ENCODE results near the gene LUC7L3.

LUC7L3 gene

DNA sequence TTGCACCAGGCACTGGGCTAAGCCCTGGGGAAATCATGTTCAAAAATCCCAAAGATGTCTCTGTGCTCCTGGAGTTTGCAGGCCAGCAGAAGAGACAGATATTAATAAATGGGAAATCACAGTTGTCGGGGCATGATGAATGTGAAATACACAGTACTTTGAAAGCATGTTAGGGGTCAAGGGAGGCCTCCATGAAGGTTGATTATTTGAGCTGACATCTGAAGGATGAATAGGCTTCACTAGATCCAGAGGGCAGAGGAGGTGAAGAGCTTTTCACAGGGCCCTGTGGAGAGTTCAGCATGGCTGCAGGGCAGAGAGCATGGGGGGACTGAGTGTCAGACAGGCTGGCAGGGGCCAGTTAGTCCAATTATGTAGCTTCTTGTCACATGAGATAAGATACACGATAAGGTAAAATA is 45.3 kb downstream of the LUC7L3 start:
- TF ChIP-seq, protein P1, sequence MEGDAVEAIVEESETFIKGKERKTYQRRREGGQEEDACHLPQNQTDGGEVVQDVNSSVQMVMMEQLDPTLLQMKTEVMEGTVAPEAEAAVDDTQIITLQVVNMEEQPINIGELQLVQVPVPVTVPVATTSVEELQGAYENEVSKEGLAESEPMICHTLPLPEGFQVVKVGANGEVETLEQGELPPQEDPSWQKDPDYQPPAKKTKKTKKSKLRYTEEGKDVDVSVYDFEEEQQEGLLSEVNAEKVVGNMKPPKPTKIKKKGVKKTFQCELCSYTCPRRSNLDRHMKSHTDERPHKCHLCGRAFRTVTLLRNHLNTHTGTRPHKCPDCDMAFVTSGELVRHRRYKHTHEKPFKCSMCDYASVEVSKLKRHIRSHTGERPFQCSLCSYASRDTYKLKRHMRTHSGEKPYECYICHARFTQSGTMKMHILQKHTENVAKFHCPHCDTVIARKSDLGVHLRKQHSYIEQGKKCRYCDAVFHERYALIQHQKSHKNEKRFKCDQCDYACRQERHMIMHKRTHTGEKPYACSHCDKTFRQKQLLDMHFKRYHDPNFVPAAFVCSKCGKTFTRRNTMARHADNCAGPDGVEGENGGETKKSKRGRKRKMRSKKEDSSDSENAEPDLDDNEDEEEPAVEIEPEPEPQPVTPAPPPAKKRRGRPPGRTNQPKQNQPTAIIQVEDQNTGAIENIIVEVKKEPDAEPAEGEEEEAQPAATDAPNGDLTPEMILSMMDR (IDR thresholded peaks at IDR 0.05; ENCODE audit: control extremely low read depth, extremely low read depth, low read depth, missing control alignments): no peak
- CTCF ChIA-PET: interaction anchor here (1.0 to 8.0 kb wide), 4 partner anchors 12 to 87 kb away, joined by 3 to 85 read pairs (median 6); no protein-coding TSS in a partner anchor
- POLR2A ChIA-PET: no interaction called here
- DNase-seq (ENCODE audit: extremely low spot score): no peak

DNA sequence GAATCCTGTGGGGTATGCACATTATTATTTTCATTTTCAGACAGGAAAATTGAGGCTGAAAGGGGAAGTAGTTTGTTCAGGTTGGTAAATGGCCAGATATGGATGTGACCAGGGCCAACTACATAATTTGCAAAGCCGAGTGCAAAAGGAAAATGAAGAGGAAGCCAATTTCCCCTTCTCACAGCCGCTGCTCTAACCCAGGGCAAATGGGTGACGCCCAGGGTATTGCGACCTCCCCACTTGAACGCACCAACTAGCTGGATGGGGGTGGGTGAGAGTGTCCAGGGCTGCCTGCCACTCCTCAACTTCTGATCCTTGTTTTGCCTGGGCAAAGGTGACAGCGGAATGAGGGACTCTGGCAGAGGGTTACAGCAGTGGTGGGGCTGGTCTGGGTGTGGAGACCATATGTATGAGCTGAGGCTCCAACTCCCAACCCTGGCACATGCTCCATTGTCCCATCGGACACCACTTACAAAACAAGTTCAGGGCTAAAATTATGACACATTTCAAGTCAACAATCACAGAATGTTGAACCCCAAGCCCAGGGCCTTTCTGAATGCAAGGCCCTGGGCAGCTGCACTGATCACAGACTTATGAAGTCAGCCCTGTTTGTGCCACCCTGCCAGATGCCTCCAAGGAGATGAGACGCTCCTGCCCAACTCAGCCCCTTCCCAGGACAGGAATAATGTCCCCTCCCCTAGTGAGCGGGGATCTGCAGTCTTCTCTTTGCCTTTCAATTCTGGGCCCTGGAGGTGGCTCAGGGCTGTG is 46.2 kb downstream of the LUC7L3 start:
- ChIA-PET CTCF (interaction anchor here (1.0 to 8.0 kb wide), 5 partner anchors 12 to 86 kb away, joined by 3 to 85 read pairs (median 4); no protein-coding TSS in a partner anchor), POLR2A (no interaction called here)
- DNase-seq (ENCODE audit: extremely low spot score): peak; percentile 49
- TF ChIP-seq, protein P1 (IDR thresholded peaks at IDR 0.05; ENCODE audit: control extremely low read depth, extremely low read depth, low read depth, missing control alignments): no peak

DNA sequence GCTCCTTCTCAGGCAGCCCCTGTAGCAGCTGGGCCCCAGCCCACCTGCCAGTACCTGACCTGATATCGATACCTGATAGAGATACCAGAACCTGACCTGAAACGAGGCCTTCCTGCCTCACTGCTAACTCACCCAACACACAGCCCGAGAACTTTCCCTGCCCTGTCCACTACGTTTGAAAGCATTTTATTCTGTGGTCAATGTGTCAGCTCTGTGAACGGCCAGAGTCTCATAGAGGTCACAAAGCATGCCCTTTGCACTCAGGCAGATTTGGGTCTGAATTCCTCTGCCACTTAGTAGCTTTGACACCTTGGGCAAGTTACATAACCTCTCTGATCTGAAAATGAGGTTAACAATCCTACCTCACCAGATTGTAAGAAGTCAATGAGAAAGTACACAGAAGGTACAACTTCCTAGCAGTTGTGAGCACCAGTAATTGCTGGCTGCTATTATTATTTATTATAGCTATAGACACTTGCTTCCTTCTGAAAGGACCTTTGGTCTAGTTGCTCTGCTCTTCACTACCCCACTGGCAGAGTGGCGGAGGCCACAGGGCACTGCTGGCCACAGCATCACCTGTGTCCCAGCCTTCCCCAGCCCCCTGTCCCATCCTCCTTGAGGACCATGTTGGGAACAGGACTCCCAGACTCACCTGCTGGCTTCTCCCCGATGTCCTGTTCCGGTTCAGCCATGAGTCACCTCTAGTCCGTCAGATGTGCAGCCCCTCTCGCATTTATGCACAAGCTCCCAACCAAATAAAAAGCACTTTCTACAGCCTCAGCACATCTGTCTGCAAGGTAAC is 47.0 kb downstream of the LUC7L3 start:
- ChIA-PET POLR2A (no interaction called here), CTCF (interaction anchor here (1.2 to 8.0 kb wide), 6 partner anchors 9 to 86 kb away, joined by 3 to 85 read pairs (median 4); no protein-coding TSS in a partner anchor)
- TF ChIP-seq, protein P1 (IDR thresholded peaks at IDR 0.05; ENCODE audit: control extremely low read depth, extremely low read depth, low read depth, missing control alignments): no peak
- DNase-seq (ENCODE audit: extremely low spot score): no peak

DNA sequence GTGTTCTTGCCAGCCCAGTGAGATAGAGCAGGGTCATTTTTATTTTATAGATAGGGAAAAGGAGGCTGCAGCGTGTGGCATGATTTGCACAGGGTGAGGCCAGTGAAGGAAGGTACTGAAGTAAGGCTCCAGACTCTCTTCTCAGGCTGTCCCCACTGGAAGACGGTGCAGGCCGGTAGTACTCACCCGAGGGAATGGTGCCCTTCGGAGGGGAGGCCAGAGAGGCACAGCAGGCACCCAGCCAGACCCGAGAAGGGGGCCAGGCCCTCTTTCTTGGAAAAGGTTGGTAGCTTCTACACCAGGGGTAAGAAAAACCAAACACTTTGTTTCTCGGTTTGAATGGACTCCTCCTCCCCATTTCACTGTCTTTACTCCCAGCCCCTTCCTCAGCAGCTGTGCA is 47.6 kb downstream of the LUC7L3 start:
- CTCF ChIA-PET: interaction anchor here (1.2 to 8.0 kb wide), 5 partner anchors 9 to 85 kb away, joined by 3 to 85 read pairs (median 4); no protein-coding TSS in a partner anchor
- POLR2A ChIA-PET: no interaction called here
- no peak for DNase-seq (ENCODE audit: extremely low spot score)
- TF ChIP-seq, protein P1 (IDR thresholded peaks at IDR 0.05; ENCODE audit: control extremely low read depth, extremely low read depth, low read depth, missing control alignments): no peak

DNA sequence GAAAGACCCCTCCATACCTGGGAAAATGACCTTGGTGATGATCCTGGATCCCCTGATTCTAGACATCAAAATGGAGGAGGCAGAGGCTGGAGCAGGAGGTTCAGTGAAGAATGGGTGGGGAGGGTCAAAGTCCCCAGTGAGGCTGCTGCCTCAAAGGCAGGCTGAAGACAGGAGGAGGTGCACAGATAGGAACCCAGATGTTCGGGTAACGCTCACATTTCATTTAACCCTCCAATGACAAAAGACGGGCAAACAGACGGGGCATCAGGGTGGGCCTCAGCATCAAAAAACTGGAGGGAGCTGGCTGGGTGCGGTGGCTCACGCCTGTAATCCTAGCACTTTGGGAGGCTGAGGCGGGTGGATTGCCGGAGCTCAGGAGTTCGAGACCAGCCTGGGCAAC is 48.0 kb downstream of the LUC7L3 start, which contains the start of gene ANKRD40CL:
Gene ANKRD40CL (minus strand): TSS at position 73 of the 400 bp plus-strand sequence. CDS start 605 bp downstream, outside the sequence.
- CTCF ChIA-PET: interaction anchor here (1.2 to 8.0 kb wide), 5 partner anchors 10 to 85 kb away, joined by 3 to 85 read pairs (median 4); no protein-coding TSS in a partner anchor
- TF ChIP-seq, protein P1 (IDR thresholded peaks at IDR 0.05; ENCODE audit: control extremely low read depth, extremely low read depth, low read depth, missing control alignments): no peak
- DNase-seq (ENCODE audit: extremely low spot score): no peak
- POLR2A ChIA-PET: interaction anchor here (0.6 kb wide), 1 partner anchor 99 kb away, joined by 3 read pairs; the partner anchor contains the start of gene TOB1

DNA sequence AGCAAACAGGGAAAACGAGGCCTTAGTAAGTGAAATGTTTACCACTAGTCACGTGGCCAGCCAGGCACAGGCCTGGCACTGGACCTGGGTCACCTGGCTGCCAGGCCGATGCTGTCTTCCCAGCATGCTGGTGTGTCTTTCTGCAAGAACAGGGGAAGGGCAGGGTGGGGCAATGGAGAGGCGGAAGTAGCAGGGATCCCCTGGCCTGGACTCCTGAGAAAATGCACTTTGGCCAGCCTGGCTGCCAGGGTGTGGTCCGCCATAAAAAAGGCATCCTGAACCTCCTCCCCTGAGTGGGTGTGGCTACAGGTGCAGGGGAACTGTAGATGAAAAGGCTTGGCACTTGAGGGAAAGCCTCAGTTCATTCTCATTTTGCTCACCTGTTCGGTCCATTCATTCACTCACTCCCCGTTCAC is 49.0 kb downstream of the LUC7L3 start:
- TF ChIP-seq, protein P1 (IDR thresholded peaks at IDR 0.05; ENCODE audit: control extremely low read depth, extremely low read depth, low read depth, missing control alignments): no peak
- DNase-seq (ENCODE audit: extremely low spot score): no peak
- ChIA-PET POLR2A (no interaction called here), CTCF (interaction anchor here (1.6 to 8.0 kb wide), 3 partner anchors 15 to 84 kb away, joined by 5 to 85 read pairs (median 8); no protein-coding TSS in a partner anchor)
